Activated CD4-positive, alpha-beta T cell treated with anti-CD3 and anti-CD28 coated beads, Interleukin-2, amount 50 U/mL, for 48 hours (primary cell): ENCODE data around the gene PDE6B.
"Not testable (repeated sequence)": the region's sequence is repeated elsewhere in the genome, so short reads cannot be mapped to it uniquely, and the experiment has no call there.

Experiments used
- DNase-seq, 2 experiments: peaks; one replicate each; pipeline ENCODE4 v3.0.0-alpha.2; 2020

PDE6B gene

DNA sequence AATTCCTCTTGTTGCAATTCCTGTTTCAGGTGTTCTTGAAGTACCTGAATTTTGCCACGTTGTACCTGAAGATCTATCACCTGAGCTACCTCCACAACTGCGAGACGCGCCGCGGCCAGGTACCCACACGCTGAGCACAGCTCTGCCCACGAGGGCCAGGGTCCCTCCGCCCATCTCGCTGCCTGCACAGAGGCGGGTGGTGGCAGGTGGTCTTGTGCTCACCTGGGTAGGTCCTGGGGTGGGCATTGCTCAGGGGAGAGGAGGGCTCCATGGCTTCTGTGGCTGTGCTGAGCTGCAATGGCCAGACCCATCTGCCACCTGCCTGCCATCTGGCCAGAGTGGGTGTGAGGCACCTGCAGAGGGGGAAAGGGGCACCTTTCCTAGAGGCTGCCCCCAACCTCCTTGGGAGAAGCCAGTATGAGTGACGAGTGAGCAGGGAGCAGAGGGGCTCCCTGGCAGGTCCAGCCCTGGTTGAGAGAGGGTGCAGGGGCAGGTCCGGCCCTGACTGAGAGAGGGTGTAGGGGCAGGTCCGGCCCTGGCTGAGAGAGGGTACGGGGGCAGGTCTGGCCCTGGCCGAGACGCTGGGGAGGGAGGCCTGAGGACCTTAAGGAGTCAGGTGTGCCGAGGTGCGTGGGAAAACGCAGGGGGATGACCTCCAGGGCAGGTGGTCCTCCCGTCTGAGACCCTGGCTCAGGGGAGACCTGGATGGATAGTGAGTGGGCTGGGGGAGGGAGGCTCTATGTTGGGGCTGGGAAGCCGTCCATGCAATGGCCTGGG, 10.7 kb downstream of the PDE6B start:
- DNase-seq, result no peak

- no peak for DNase-seq
These were observed 11.3 kb downstream of the PDE6B start for GRCh38 chr4:636628-637159.

GRCh38 chr4:637536-638280, 12.3 kb downstream of the PDE6B start:
- DNase-seq, result no peak

- DNase-seq, result not testable (repeated sequence)
These were observed 17.0 kb downstream of the PDE6B start for GRCh38 chr4:642366-642765.

DNA sequence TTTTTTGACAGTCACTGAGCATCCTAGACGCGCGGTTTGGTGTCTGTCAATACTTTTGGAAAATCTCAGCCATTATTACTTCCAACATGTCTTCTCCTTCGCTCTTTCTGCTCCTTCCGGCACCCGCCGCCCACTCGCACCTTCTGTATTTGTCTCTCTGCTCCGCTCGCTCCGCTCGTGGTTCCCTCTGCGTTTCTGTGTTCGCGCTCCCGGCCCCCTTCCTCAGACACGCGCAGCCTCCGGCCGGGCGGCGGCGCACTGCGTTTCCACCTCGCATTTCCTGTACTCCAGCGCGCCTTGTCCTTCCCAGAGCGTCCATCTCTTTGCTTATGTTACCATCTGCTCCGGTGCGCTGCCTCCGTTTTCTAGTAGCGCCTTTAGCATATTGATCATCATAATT, 21.1 kb downstream of the PDE6B start:
- peak; percentile 30 to 45 for DNase-seq

GRCh38 chr4:647481-647880, 22.1 kb downstream of the PDE6B start:
- no peak for DNase-seq

DNA sequence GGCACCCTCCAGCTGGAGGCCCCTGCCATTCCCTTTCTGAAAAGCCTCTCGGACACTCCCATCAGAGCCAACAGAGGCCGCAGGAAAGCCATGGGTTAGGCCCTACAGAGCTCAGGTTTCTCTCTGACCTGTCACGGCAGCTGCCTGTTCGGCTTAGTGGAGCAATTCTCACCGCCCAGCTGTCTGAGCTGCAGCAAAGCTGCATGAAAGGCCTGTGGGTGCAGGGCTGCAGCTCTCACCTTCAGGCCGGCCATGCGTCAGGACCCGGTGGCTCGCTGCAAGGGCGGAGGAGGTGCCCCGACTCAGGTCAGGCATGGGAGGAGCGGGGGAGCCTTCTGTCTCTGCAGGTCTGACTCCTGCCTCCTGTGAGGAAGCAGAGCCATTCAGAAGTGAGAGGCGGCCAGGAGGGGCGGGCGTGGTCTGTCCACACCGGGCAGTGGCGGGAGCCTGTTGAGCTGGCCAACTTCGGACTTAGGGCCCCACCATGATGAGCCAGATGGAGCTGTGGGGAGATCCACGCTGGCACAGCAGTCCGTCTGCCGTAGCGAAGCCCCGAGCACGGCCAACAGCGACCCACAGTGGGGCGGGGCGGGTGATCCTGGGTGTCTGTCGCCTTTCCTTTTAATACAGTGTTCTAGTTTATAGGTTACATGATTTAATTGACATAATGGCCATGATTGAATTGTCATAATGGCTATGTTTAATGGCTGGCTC, 23.4 kb downstream of the PDE6B start:
- no peak for DNase-seq

DNA sequence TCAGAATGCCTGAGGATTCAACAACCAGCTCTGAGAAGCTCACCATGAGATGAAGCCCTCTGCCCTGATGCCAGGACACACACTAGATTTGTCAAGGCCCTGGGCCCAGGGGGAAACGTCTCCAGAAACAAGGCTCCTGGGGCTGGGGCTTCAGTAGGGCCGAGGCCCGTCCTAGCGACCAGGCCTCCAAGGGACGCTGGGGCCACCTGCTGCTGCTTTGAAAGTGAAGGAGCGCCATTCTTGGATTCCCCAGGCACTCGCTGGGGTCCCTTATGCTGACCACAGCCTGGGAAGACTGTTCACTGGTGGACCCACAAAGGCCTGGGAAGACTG, 23.9 kb downstream of the PDE6B start:
- no peak for DNase-seq

DNA sequence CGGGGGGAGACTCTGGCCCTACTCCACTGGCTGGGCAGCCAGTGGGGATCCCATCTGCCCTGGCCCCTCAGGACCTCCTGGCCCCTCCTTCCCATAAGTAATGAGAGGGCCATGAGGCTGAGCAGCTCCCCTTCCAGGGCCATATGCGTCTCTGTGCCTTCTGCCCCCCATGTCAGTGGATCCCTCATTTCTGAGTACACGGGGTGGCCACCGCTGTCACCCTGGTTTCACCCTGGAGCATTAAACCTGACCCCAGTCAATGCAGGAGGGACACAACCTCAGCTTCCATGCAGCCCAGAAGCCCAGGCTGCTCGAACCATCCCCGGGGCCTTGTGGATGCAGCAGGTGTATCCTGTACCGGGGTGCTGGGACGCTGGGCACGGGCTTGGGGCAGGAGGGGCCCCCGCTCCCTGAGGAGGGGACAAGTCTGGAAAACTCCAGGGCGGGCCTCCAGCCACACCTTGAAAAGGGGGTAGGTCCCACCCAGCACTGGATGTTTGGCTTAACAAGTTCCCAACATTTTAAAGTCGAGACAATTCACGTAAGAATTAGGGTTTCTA, 24.5 kb downstream of the PDE6B start:
- no peak for DNase-seq

- DNase-seq, result no peak
These were observed 25.1 kb downstream of the PDE6B start for GRCh38 chr4:650461-650860.

- DNase-seq, result no peak
These were observed 25.8 kb downstream of the PDE6B start for GRCh38 chr4:650951-651883.

DNA sequence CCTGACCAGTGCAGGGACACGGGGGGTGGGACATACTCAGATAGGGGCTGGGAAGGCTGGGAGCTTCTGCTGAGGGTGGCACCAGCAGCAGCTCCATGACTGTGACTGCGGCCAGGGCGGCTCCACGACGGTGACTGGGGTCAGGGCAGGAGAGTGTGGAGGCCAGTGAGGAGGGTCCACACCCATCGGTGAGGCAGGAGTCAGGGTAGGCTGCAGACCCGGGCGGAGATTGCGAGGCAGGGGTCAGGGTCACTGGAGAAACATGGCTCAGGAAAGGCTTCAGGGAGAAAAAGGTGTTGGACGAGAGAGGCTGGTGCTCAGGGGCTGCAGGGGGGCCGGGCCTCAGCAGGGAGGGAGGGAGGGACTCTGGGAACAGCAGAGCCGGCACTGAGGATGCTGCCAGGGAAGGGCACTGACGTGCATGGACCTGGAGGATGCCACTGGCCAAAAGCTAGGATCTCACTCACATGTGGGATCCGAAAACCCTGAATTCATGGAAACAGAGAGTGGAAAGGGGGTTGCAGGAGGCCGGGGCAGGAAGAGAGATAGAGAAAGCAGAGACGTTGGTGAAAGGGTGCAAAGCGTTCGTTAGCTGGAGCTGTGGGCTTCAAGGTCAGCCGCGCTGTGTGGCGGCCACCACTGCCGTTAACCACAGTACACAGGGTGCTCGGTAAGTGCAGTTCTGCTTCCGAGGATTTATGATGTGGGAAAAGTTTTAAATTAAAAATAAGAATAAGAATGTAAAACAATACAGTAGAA, 26.7 kb downstream of the PDE6B start:
- no peak for DNase-seq

- DNase-seq, result no peak
These were observed 27.9 kb downstream of the PDE6B start for GRCh38 chr4:653080-653821.

GRCh38 chr4:653831-654502, 28.6 kb downstream of the PDE6B start:
- no peak for DNase-seq

GRCh38 chr4:654503-654845, 29.1 kb downstream of the PDE6B start:
- no peak for DNase-seq

DNA sequence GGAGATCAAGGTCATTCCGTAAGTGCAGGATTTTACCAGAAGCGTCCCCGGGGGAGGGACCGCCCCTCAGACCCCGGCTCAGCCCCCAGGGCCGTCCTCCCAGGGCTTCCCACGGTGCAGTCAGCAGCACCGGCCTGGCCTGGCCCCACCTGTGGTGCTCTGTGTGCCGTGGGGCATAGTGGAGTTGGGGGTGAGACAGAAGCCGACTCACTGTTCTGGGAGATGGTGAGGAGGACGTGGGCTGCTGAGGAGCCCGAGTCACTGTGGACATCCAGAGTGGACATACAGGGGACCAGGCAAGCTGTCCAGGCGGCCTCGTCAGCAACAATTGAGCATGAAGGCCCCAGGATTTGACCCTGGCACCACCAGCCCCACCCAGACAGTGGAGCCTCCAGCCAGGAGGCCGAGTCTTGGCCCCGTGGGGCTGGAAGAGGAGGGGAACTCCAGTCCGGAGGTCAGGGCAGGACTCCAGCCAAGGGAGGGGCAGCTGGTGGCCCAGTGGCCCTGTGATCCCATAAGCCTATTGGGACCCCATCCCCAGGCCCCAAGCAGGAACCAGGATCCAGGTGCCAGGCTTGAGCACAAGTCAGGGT, 29.6 kb downstream of the PDE6B start:
- no peak for DNase-seq

GRCh38 chr4:655464-656151, 30.2 kb downstream of the PDE6B start:
- no peak for DNase-seq

DNA sequence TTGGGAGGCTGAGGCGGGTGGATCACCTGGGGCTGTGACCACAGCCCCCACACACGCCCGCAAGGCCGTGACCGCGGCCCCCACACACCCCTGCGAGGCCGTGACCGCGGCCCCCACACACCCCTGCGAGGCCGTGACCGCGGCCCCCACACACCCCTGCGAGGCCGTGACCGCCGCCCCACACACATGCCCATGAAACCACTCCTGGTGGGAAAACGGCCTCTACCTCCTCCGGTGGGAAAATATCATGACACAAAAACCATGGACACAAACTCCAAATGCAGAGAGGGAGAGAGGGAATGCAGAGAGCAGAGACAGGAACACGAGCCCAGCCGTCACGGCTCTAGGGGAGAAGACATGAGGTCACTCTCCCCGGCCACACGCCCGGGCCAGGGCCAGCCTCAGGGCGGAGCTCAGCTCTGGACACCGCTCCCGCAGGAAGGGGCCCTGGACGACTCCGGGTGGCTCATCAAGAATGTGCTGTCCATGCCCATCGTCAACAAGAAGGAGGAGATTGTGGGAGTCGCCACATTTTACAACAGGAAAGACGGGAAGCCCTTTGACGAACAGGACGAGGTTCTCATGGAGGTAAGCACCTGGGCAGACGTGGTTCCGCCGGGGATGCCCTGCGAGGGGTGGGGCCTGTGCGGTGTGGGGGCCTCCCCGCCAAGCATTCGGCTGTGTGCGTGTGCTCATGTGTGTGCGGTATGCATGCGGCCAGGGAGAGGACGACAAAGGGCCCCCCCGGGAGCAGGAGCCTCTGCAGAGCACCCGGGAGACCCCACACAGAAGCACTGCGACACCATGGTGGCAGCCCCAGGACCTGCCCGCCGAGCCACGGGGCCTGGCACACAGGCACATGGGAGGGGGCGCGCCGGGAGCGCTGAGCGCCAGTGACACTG, 31.3 kb downstream of the PDE6B start:
- no peak for DNase-seq
